Measurements from ENCODE around the gene ERCC2. TPM values are rescaled to one million over a fixed set of nuclear protein-coding genes. Genes with fewer than 3 reads are reported as not detected.

Gene ERCC2
- total and polyA plus RNA-seq, 2 of the 8 experiments (the other 6 are each of a cell fraction or from before 2014, with no cell fraction given) = 107 to 117 TPM

- no peak for TF ChIP-seq CHD7 (IDR thresholded peaks at IDR 0.05; ENCODE audit: insufficient replicate concordance, low read length)
- no peak for TF ChIP-seq CREB1 (IDR thresholded peaks at IDR 0.05)
- peak; percentile 86 for TF ChIP-seq BACH1 (IDR thresholded peaks at IDR 0.05; ENCODE audit: low read length)
- TF ChIP-seq SP1 (IDR thresholded peaks at IDR 0.05; ENCODE audit: low read depth, low read length) = peak; percentile 84
- peak in 1 of 2 experiments; percentile 79; a peak in 1 of 3 replicates for TF ChIP-seq EP300 (IDR thresholded peaks at IDR 0.05; ENCODE audit: borderline replicate concordance in 1 of 2, low read depth in 2 of 2, low read length in 2 of 2)
- no peak for TF ChIP-seq CEBPB (IDR thresholded peaks at IDR 0.05; ENCODE audit: low read depth, low read length)
- TF ChIP-seq SAP30 (IDR thresholded peaks at IDR 0.05; ENCODE audit: insufficient read depth, insufficient replicate concordance, low read length) = no peak
- TF ChIP-seq CTBP2 (IDR thresholded peaks at IDR 0.05; ENCODE audit: borderline replicate concordance, insufficient read depth, insufficient read length, low read length) = no peak
- 0 out of 2 replicates have a peak, but pooled peaks have one; percentile 76 for TF ChIP-seq YY1 (IDR thresholded peaks at IDR 0.05; ENCODE audit: low read depth, low read length)
- no peak for TF ChIP-seq SP2 (IDR thresholded peaks at IDR 0.05; ENCODE audit: low read length)
These were observed 5.8 kb upstream of the ERCC2 start (continued) for GRCh38 chr19:45376045-45376724.
